Kasumi-1 (cell line): Measurements from ENCODE around the gene YARS1.

Experiments
- DNase-seq, 2 experiments: peaks; one replicate each; lab custom pipeline; 2025; lab: John Stamatoyannopoulos, UW

The YARS1 gene

GRCh38 chr1:32817159-32817814 lies at the start of gene YARS1, which contains the start of gene S100PBP:
TSS of gene YARS1 (minus strand) at chr1:32817358. CDS start at chr1:32817244, 114 bp downstream.
TSS of gene S100PBP (plus strand) at chr1:32817653. CDS start at chr1:32826100, 8,447 bp downstream.
- DNase-seq: peak; percentile 96 to 98

GRCh38 chr1:32865639-32866405 lies 48.7 kb upstream of the YARS1 start:
- no peak for DNase-seq

GRCh38 chr1:32864375-32865019 lies 47.3 kb upstream of the YARS1 start:
- DNase-seq: no peak

- DNase-seq: no peak
Measured at GRCh38 chr1:32863881-32864245, 46.7 kb upstream of the YARS1 start.

- DNase-seq: no peak
Measured at GRCh38 chr1:32863218-32863880, 46.2 kb upstream of the YARS1 start.

GRCh38 chr1:32861904-32862695 lies 44.9 kb upstream of the YARS1 start:
- DNase-seq: no peak

- DNase-seq: no peak
Measured at GRCh38 chr1:32860566-32860965, 43.4 kb upstream of the YARS1 start.

- DNase-seq: no peak
Measured at GRCh38 chr1:32859915-32860314, 42.8 kb upstream of the YARS1 start.

GRCh38 chr1:32858791-32859190 lies 41.6 kb upstream of the YARS1 start:
- no peak for DNase-seq

- DNase-seq: no peak
Measured at GRCh38 chr1:32858136-32858535, 41.0 kb upstream of the YARS1 start.

- DNase-seq: no peak
Measured at GRCh38 chr1:32855861-32856617, 38.9 kb upstream of the YARS1 start.

GRCh38 chr1:32848354-32849063 lies 31.4 kb upstream of the YARS1 start:
- no peak for DNase-seq

GRCh38 chr1:32831878-32832277 lies 14.7 kb upstream of the YARS1 start:
- no peak for DNase-seq

GRCh38 chr1:32830092-32830852 lies 13.1 kb upstream of the YARS1 start:
- no peak for DNase-seq

GRCh38 chr1:32828341-32828740 lies 11.2 kb upstream of the YARS1 start:
- DNase-seq: peak; percentile 27 to 40

- DNase-seq: no peak
Measured at GRCh38 chr1:32825181-32825580, 8.0 kb upstream of the YARS1 start.

- peak; percentile 59 to 62 for DNase-seq
Measured at GRCh38 chr1:32818804-32819541, 1.8 kb upstream of the YARS1 start.
